Measurements from ENCODE around the gene SLC7A8.

Gene SLC7A8

GRCh38 chr14:23094666-23095195 is 88.7 kb downstream of the SLC7A8 start, which contains the start of gene ACIN1 (continued):
- TF ChIP-seq ZBTB49 (tag by site-specific recombination; IDR thresholded peaks at IDR 0.05; ENCODE audit: low read depth) (no peak), PATZ1 (tag by site-specific recombination; IDR thresholded peaks at IDR 0.05) (peak; percentile 39), ZNF791 (tag by site-specific recombination; IDR thresholded peaks at IDR 0.05) (no peak), ZNF48 (tag by site-specific recombination; IDR thresholded peaks at IDR 0.05) (no peak), ZBTB1 (tag by site-specific recombination; IDR thresholded peaks at IDR 0.05) (0 out of 2 replicates have a peak, but pooled peaks have one; percentile 24), ZNF112 (tag by site-specific recombination; IDR thresholded peaks at IDR 0.05) (no peak), ZNF324 (tag by site-specific recombination; IDR thresholded peaks at IDR 0.05) (peak; percentile 91), KLF16 (tag by site-specific recombination; IDR thresholded peaks at IDR 0.05) (peak; percentile 60; the same call in 1 of the 2 replicates), ZNF704 (tag by site-specific recombination; IDR thresholded peaks at IDR 0.05) (no peak), ZNF362 (tag by site-specific recombination; IDR thresholded peaks at IDR 0.05) (no peak), ZNF514 (tag by site-specific recombination; IDR thresholded peaks at IDR 0.05) (no peak), ZNF169 (tag by site-specific recombination; IDR thresholded peaks at IDR 0.05) (no peak), ZNF132 (tag by site-specific recombination; IDR thresholded peaks at IDR 0.05; ENCODE audit: borderline replicate concordance) (no peak), SP7 (tag by site-specific recombination; IDR thresholded peaks at IDR 0.05) (peak; percentile 66), ZNF596 (tag by site-specific recombination; IDR thresholded peaks at IDR 0.05) (no peak), REST (tag by site-specific recombination; IDR thresholded peaks at IDR 0.05) (no peak), TCF7L2 (IDR thresholded peaks at IDR 0.05; ENCODE audit: borderline replicate concordance, low read depth, low read length) (no peak), KLF8 (tag by site-specific recombination; IDR thresholded peaks at IDR 0.05) (no peak; the same call in 1 of the 2 replicates), ZNF404 (tag by site-specific recombination; IDR thresholded peaks at IDR 0.05) (no peak), ZNF274 (IDR thresholded peaks at IDR 0.05; ENCODE audit: low read length) (no peak), ZNF274 (tag by site-specific recombination; IDR thresholded peaks at IDR 0.05; ENCODE audit: borderline replicate concordance) (no peak), ZNF624 (tag by site-specific recombination; IDR thresholded peaks at IDR 0.05) (no peak), SCRT1 (tag by site-specific recombination; IDR thresholded peaks at IDR 0.05; ENCODE audit: borderline replicate concordance) (no peak), SCRT2 (tag by site-specific recombination; IDR thresholded peaks at IDR 0.05) (no peak), PRDM1 (tag by site-specific recombination; IDR thresholded peaks at IDR 0.05) (no peak), ZNF292 (tag by site-specific recombination; IDR thresholded peaks at IDR 0.05; ENCODE audit: borderline replicate concordance, low read depth) (no peak), MEIS1 (CRISPR knock-in tag; IDR thresholded peaks at IDR 0.05; ENCODE audit: borderline replicate concordance) (no peak), ZNF660 (tag by site-specific recombination; IDR thresholded peaks at IDR 0.05) (0 out of 2 replicates have a peak, but pooled peaks have one; percentile 13), MYNN (tag by site-specific recombination; IDR thresholded peaks at IDR 0.05; ENCODE audit: borderline replicate concordance) (no peak), ZNF423 (tag by site-specific recombination; IDR thresholded peaks at IDR 0.05) (no peak), ZBTB8A (tag by site-specific recombination; IDR thresholded peaks at IDR 0.05) (no peak; the same call in 1 of the 2 replicates), IKZF3 (tag by site-specific recombination; IDR thresholded peaks at IDR 0.05) (no peak)
